Measurements from ENCODE around the gene ZMIZ1. TPM values are rescaled to one million over a fixed set of nuclear protein-coding genes. Genes with fewer than 3 reads are reported as not detected.

Gene ZMIZ1
- total RNA-seq, 1 experiment from 2014 or later = 34.2 TPM

- in situ Hi-C loops (cut with HindIII; ENCODE audit: low pct_unique_long_range_greater_than_20kb, low sequenced_read_pairs) (no loop called here), intact Hi-C loops (cut with micrococcal nuclease; ENCODE audit: unreplicated experiment) (no loop called here)
- Histone ChIP-seq H3K36me3 (ENCODE audit: control insufficient read depth, insufficient read depth, low read length) (no peaks in the 10 kb centered on the region), H3K9me3 (ENCODE audit: control insufficient read depth, insufficient read depth, low read depth, low read length) (no peaks in the 10 kb centered on the region), H3K4me3 (ENCODE audit: low read depth in 2 of 2, low read length in 2 of 2) (no peak overlapping the region), H3K4me1 (ENCODE audit: control insufficient read depth, insufficient read depth, low read length) (no peaks in the 10 kb centered on the region), H3K27me3 (ENCODE audit: control insufficient read depth, insufficient read depth, low read length) (no peaks in the 10 kb centered on the region), H3K27ac (ENCODE audit: low read length) (no peak overlapping the region)
- ChIA-PET CTCF (interaction anchor here (0.7 kb wide), 1 partner anchor 8 kb away, joined by 4 read pairs; no protein-coding TSS in a partner anchor), POLR2A (no interaction called here)
- ATAC-seq (no peak), DNase-seq (ENCODE audit: low read depth, low spot score) (no peak)
- TF ChIP-seq REST (IDR thresholded peaks at IDR 0.05; ENCODE audit: insufficient read depth in 1 of 2, low read depth in 2 of 2, low read length in 1 of 2) (no peak), CTCF (IDR thresholded peaks at IDR 0.05) (no peak), TCF7L2 (IDR thresholded peaks at IDR 0.05; ENCODE audit: low read depth, low read length) (no peak), SIN3A (IDR thresholded peaks at IDR 0.05; ENCODE audit: borderline replicate concordance, insufficient read depth, low read depth, low read length) (no peak), POLR2AphosphoS5 (IDR thresholded peaks at IDR 0.05; ENCODE audit: low read depth, low read length) (no peak)
- no TSS peak for BruUV-seq (replicated peaks)
These were observed 212.2 kb downstream of the ZMIZ1 start for GRCh38 chr10:79280956-79281355.

GRCh38 chr10:79282388-79282787, 213.6 kb downstream of the ZMIZ1 start:
- ATAC-seq = no peak

More at GRCh38 chr10:79282388-79282787, 213.6 kb downstream of the ZMIZ1 start:
- in situ Hi-C loops (cut with HindIII; ENCODE audit: low pct_unique_long_range_greater_than_20kb, low sequenced_read_pairs) = no loop called here
- H3K4me1 ChIP-seq (ENCODE audit: control insufficient read depth, insufficient read depth, low read length) = no peaks in the 10 kb centered on the region
- H3K36me3 ChIP-seq (ENCODE audit: control insufficient read depth, insufficient read depth, low read length) = no peaks in the 10 kb centered on the region
- DNase-seq (ENCODE audit: low read depth, low spot score) = no peak
- H3K27ac ChIP-seq (ENCODE audit: low read length) = no peak overlapping the region
- TF ChIP-seq POLR2AphosphoS5 (IDR thresholded peaks at IDR 0.05; ENCODE audit: low read depth, low read length) (no peak), TCF7L2 (IDR thresholded peaks at IDR 0.05; ENCODE audit: low read depth, low read length) (no peak), REST (IDR thresholded peaks at IDR 0.05; ENCODE audit: insufficient read depth in 1 of 2, low read depth in 2 of 2, low read length in 1 of 2) (no peak), SIN3A (IDR thresholded peaks at IDR 0.05; ENCODE audit: borderline replicate concordance, insufficient read depth, low read depth, low read length) (no peak), CTCF (IDR thresholded peaks at IDR 0.05) (no peak)
- intact Hi-C loops (cut with micrococcal nuclease; ENCODE audit: unreplicated experiment) = no loop called here
- no TSS peak for BruUV-seq (replicated peaks)
- no peak overlapping the region for H3K4me3 ChIP-seq (ENCODE audit: low read depth in 2 of 2, low read length in 2 of 2)
- ChIA-PET CTCF (no interaction called here), POLR2A (no interaction called here)
- H3K27me3 ChIP-seq (ENCODE audit: control insufficient read depth, insufficient read depth, low read length) = no peaks in the 10 kb centered on the region
- H3K9me3 ChIP-seq (ENCODE audit: control insufficient read depth, insufficient read depth, low read depth, low read length) = no peaks in the 10 kb centered on the region
